ENCODE data around the gene UNC13C.

UNC13C gene

GRCh38 chr15:54599386-54599785 lies 621.1 kb downstream of the UNC13C start:
- Histone ChIP-seq H3K27ac (ENCODE audit: extremely low read depth, low read depth, low read length) (no peak overlapping the region), H3K4me1 (ENCODE audit: control insufficient read depth, insufficient read depth, low read length) (no peaks in the 10 kb centered on the region), H3K36me3 (ENCODE audit: control insufficient read depth in 2 of 2, insufficient read depth in 1 of 2, low read length in 2 of 2) (no peaks in the 10 kb centered on the region), H3K9me3 (ENCODE audit: control insufficient read depth, insufficient read depth, low read depth, low read length) (no peaks in the 10 kb centered on the region), H3K4me3 (ENCODE audit: low read depth, low read length) (no peak overlapping the region)
- POLR2A ChIA-PET, result no interaction called here
- TF ChIP-seq ZNF626 (tag by site-specific recombination; IDR thresholded peaks at IDR 0.05) (no peak), ZNF426 (tag by site-specific recombination; IDR thresholded peaks at IDR 0.05) (no peak), ZNF449 (tag by site-specific recombination; IDR thresholded peaks at IDR 0.05) (no peak), SALL2 (tag by site-specific recombination; IDR thresholded peaks at IDR 0.05; ENCODE audit: borderline replicate concordance) (no peak), PRDM1 (tag by site-specific recombination; IDR thresholded peaks at IDR 0.05) (no peak), ZNF701 (tag by site-specific recombination; IDR thresholded peaks at IDR 0.05) (no peak), ZNF211 (tag by site-specific recombination; IDR thresholded peaks at IDR 0.05; ENCODE audit: low read depth) (no peak), KLF1 (tag by site-specific recombination; IDR thresholded peaks at IDR 0.05) (no peak), SP3 (tag by site-specific recombination; IDR thresholded peaks at IDR 0.05) (no peak), ZNF423 (tag by site-specific recombination; IDR thresholded peaks at IDR 0.05) (no peak), ZIC2 (tag by site-specific recombination; IDR thresholded peaks at IDR 0.05) (no peak), PRDM2 (tag by site-specific recombination; IDR thresholded peaks at IDR 0.05; ENCODE audit: borderline replicate concordance) (no peak), ZNF292 (tag by site-specific recombination; IDR thresholded peaks at IDR 0.05; ENCODE audit: borderline replicate concordance, low read depth) (no peak), ZNF747 (tag by site-specific recombination; IDR thresholded peaks at IDR 0.05) (no peak), ZSCAN16 (tag by site-specific recombination; IDR thresholded peaks at IDR 0.05) (no peak), ZNF157 (tag by site-specific recombination; IDR thresholded peaks at IDR 0.05) (no peak)
- CTCF ChIA-PET, result no interaction called here

DNA sequence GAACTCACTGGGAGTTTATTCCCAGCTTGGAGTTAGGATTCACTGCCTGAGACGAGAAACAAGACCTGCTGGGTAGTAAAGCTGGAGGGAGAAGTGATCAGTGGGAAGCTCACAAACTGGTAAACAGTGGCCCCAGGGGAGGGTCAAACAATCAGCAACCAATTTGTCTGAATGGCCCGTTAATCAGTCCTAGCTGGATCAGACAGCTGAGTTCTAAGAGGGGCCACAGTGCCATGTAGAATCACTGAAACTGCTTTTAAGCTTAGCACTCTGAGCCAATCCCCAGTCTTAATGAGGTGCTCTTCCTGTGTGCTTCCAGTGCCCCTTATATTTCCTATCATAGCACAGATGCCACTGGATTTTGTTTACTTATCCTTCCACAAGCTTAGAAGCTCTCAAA lies 626.8 kb downstream of the UNC13C start:
- ChIA-PET POLR2A (no interaction called here), CTCF (no interaction called here)
- no peaks in the 10 kb centered on the region for H3K36me3 ChIP-seq (ENCODE audit: control insufficient read depth in 2 of 2, insufficient read depth in 1 of 2, low read length in 2 of 2)
- no peak overlapping the region for H3K4me3 ChIP-seq (ENCODE audit: low read depth, low read length)
- no peaks in the 10 kb centered on the region for H3K9me3 ChIP-seq (ENCODE audit: control insufficient read depth, insufficient read depth, low read depth, low read length)
- no peaks in the 10 kb centered on the region for H3K4me1 ChIP-seq (ENCODE audit: control insufficient read depth, insufficient read depth, low read length)
- no peak overlapping the region for H3K27ac ChIP-seq (ENCODE audit: extremely low read depth, low read depth, low read length)
- TF ChIP-seq ZNF837 (tag by site-specific recombination; IDR thresholded peaks at IDR 0.05), result no peak
- TF ChIP-seq ZNF112 (tag by site-specific recombination; IDR thresholded peaks at IDR 0.05), result no peak
- TF ChIP-seq PRDM2 (tag by site-specific recombination; IDR thresholded peaks at IDR 0.05; ENCODE audit: borderline replicate concordance), result no peak

All from HEK293 (cell line).